IPS-NIHi11 (cell line): Measurements from ENCODE around the gene GJB6.

Source experiments
- DNase-seq: peaks from one replicate; pipeline ENCODE4 v3.0.0; 2012; ENCODE audit warnings: mixed read lengths, low spot score

GJB6 gene

GRCh38 chr13:20186771-20187170, 45.3 kb downstream of the GJB6 start:
- no peak for DNase-seq

- no peak for DNase-seq
Measured at GRCh38 chr13:20185366-20186056, 46.6 kb downstream of the GJB6 start.

DNA sequence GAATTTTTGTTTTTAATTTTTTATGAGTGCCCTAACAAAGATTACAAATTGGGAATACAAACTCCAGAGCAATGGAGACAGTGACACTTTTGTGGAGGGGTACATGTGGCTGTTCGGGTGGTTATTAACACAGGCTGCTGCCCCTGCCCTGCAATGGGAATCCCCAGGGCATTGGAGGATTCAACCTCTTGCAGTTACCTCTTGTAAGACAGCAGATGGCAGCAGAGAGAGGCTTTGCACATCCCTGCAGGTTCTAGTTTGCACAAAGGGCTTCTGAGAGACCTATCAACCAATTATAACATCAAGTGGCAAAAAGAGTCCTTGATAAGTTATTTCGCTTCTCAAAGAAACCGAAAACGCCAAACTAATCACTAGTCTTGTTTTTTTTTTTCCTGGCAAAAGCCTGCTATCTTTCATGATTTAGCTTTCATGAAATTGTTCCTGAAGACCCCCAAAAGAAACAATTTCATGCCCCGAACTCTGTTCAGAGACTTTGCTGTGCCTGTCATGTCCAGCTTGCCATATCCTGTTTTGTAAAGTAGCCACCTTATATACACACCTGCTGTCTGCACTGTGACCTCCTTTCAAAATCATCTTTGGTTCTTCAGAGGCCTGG, 49.8 kb downstream of the GJB6 start:
- peak; percentile 85 for DNase-seq

- DNase-seq = no peak
Measured at GRCh38 chr13:20181188-20181587, 50.9 kb downstream of the GJB6 start.

DNA sequence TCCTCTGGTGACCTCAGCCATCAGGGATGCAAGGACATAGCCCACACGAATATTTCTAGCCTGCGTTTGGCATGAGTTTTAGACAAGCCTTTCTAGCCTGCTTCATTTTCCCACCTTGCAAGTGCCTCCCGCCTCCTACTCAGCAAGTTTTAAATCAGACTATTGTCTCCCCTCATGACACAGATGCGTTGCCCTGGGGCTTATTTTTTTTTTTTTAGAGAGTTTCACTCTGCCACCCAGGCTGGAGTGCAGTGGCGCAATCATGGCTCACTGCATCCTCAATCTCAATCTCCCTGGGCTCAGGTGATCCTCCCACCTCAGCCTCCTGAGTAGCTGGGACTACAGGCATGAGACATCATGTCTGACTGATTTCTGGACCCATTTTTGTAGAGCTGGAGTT, 54.0 kb downstream of the GJB6 start:
- DNase-seq = no peak

- DNase-seq = no peak
Measured at GRCh38 chr13:20177049-20177831, 54.9 kb downstream of the GJB6 start.

DNA sequence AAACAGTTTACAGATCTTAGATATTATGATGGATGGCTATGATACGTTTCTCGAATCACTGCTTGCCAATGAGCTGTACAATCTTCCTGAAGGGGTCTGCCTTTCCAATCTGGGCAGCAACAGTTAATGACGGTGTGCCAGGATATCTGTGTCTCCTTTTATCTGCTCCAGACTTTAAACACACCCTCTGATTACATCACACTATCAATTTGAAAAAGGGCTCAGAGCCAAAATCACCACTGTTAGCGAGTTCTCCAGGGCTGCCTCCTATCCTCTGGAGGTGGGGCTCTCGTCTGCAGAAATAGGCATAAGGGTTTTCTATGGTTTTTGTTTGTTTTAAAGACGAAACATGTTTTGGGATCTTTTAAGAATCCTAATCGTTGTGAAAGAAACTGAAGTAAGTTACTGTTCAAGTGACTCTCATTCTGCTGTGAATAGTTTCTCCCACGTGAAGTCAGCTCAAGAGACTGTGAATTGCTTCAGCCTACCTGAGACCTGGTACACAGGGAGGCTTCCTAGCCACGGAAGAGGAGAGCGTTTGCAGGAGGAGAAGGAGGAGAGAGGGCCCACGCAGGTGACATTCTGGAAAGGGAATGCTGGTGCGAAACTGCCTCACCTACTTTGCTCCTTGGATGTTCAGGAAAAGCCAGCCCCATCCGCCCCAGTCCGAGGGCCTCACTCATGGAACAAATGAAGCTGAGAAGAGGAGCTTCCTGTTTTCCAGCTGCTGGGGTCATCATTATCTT, 56.0 kb downstream of the GJB6 start:
- no peak for DNase-seq

DNA sequence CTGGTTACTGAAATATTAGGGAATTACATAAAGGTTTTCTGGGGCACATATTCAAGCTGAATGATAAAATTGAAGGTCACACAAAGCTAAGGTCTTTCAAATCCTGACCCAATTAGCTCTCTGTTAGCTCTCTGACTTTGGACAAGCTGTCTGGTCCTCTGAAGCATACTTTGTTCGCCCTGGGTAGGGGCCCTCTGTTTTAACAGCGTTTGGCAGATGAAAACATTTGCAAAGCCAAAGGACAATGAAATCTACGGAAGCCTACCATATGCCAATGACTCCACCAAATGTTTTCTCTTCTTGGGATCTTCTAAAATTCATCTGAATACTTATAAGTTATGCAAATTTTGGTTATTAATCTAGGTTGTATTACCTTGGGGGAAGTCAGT, 56.7 kb downstream of the GJB6 start:
- no peak for DNase-seq

DNA sequence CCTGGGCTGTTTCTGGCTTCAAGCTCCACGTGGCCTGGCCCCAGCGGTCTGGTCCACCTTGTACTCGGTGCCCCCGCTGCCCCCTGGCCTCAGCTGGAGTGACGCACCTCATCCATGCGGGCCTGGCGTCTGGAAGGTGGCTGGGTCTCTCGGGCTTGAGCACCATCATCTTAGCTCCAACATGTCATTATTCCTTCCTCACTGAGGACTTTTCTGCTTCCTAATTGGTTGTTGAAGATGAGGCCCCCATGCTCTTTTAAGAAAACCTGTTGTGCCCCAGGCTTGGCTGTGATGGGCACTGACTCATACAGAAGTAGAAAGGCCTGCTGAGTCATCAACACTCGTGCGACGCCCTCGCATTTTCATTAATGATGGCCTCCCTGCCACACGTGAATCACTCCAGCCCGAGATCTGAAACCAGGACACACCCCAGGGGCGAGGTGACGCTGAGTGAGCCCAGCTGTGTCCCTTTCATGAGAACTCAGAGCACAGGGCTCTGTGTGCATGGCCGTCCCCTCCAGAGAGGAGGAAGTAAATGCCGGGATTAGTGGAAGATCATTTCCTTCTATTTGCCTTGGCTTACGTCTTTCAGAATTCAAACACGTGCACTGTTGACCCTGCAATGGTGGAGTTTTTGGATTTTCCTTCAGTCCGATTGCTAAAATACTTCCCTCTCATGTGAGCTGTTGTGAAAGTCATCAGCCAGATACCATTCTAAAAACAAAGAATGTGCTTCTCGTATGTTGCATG, 57.3 kb downstream of the GJB6 start:
- DNase-seq = peak; percentile 50

- DNase-seq = no peak
Measured at GRCh38 chr13:20173116-20173746, 58.9 kb downstream of the GJB6 start.
